HL-60/S4 (cell line): ENCODE results near the gene ISLR.

Experiments used
- in situ Hi-C: fragments of 300-500 bp; cut with MboI; formaldehyde crosslinking; loops from 2 replicates; pipeline ENCODE4 v1.14.3; 2022; ENCODE audit warnings: low sequenced_read_pairs

The ISLR gene

GRCh38 chr15:74208901-74209559 is 35.5 kb downstream of the ISLR start:
- in situ Hi-C loops = no loop called here

- in situ Hi-C loops = no loop called here
Observed at GRCh38 chr15:74209560-74209958, 36.0 kb downstream of the ISLR start.

GRCh38 chr15:74209997-74210671 is 36.6 kb downstream of the ISLR start:
- in situ Hi-C loops = no loop called here

GRCh38 chr15:74210729-74211128 is 37.2 kb downstream of the ISLR start:
- in situ Hi-C loops = no loop called here

GRCh38 chr15:74211656-74212055 is 38.1 kb downstream of the ISLR start:
- in situ Hi-C loops = no loop called here

GRCh38 chr15:74212494-74212893 is 39.0 kb downstream of the ISLR start:
- in situ Hi-C loops = no loop called here

GRCh38 chr15:74213858-74214284 is 40.4 kb downstream of the ISLR start:
- in situ Hi-C loops = no loop called here

GRCh38 chr15:74214324-74215021 is 41.0 kb downstream of the ISLR start:
- in situ Hi-C loops = no loop called here

GRCh38 chr15:74215958-74216357 is 42.4 kb downstream of the ISLR start:
- in situ Hi-C loops = no loop called here

- in situ Hi-C loops = no loop called here
Observed at GRCh38 chr15:74216949-74217348, 43.4 kb downstream of the ISLR start.

- in situ Hi-C loops = no loop called here
Observed at GRCh38 chr15:74217907-74218885, 44.7 kb downstream of the ISLR start.

GRCh38 chr15:74220475-74221248 is 47.2 kb downstream of the ISLR start:
- in situ Hi-C loops = no loop called here

GRCh38 chr15:74221399-74222239 is 48.1 kb downstream of the ISLR start:
- in situ Hi-C loops = no loop called here

- in situ Hi-C loops = no loop called here
Observed at GRCh38 chr15:74222240-74223119, 49.0 kb downstream of the ISLR start.

GRCh38 chr15:74225928-74226327 is 52.4 kb downstream of the ISLR start:
- in situ Hi-C loops = no loop called here
